ENCODE results near the gene SEMA5A.

DNA sequence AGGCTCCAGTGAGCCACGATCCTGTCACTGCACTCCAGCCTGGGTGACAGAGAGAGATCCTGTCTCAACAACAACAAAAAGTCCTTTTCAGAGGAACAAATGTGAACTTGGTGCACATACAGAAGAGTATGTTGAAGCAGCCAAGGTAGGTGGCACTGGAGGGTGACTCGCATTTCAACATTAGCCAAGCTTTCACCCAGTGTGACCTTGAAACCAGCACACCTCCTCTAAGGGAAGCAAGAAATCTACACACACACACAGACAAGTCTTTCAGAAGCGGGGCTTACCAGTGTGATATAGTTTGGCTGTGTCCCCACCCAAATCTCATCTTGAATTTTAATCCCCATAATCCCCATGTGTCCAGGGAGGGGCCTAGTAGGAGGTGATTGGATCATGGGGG is 225.2 kb downstream of the SEMA5A start:
- TF ChIP-seq, protein P1, sequence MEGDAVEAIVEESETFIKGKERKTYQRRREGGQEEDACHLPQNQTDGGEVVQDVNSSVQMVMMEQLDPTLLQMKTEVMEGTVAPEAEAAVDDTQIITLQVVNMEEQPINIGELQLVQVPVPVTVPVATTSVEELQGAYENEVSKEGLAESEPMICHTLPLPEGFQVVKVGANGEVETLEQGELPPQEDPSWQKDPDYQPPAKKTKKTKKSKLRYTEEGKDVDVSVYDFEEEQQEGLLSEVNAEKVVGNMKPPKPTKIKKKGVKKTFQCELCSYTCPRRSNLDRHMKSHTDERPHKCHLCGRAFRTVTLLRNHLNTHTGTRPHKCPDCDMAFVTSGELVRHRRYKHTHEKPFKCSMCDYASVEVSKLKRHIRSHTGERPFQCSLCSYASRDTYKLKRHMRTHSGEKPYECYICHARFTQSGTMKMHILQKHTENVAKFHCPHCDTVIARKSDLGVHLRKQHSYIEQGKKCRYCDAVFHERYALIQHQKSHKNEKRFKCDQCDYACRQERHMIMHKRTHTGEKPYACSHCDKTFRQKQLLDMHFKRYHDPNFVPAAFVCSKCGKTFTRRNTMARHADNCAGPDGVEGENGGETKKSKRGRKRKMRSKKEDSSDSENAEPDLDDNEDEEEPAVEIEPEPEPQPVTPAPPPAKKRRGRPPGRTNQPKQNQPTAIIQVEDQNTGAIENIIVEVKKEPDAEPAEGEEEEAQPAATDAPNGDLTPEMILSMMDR (IDR thresholded peaks at IDR 0.05), result no peak
- TF ChIP-seq POLR2AphosphoS5 (IDR thresholded peaks at IDR 0.05; ENCODE audit: low read depth, low read length), result no peak
- no peak for TF ChIP-seq SIN3A (IDR thresholded peaks at IDR 0.05; ENCODE audit: borderline replicate concordance, insufficient read depth, low read depth, low read length)
- no peak for TF ChIP-seq TCF7L2 (IDR thresholded peaks at IDR 0.05; ENCODE audit: low read depth, low read length)
- TF ChIP-seq, protein P2, sequence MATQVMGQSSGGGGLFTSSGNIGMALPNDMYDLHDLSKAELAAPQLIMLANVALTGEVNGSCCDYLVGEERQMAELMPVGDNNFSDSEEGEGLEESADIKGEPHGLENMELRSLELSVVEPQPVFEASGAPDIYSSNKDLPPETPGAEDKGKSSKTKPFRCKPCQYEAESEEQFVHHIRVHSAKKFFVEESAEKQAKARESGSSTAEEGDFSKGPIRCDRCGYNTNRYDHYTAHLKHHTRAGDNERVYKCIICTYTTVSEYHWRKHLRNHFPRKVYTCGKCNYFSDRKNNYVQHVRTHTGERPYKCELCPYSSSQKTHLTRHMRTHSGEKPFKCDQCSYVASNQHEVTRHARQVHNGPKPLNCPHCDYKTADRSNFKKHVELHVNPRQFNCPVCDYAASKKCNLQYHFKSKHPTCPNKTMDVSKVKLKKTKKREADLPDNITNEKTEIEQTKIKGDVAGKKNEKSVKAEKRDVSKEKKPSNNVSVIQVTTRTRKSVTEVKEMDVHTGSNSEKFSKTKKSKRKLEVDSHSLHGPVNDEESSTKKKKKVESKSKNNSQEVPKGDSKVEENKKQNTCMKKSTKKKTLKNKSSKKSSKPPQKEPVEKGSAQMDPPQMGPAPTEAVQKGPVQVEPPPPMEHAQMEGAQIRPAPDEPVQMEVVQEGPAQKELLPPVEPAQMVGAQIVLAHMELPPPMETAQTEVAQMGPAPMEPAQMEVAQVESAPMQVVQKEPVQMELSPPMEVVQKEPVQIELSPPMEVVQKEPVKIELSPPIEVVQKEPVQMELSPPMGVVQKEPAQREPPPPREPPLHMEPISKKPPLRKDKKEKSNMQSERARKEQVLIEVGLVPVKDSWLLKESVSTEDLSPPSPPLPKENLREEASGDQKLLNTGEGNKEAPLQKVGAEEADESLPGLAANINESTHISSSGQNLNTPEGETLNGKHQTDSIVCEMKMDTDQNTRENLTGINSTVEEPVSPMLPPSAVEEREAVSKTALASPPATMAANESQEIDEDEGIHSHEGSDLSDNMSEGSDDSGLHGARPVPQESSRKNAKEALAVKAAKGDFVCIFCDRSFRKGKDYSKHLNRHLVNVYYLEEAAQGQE (IDR thresholded peaks at IDR 0.05; ENCODE audit: insufficient read depth in 1 of 2, low read depth in 2 of 2, low read length in 1 of 2), result no peak
